ENCODE data around the gene KDR.

KDR gene

GRCh38 chr4:55079451-55080173 is 45.8 kb downstream of the KDR start:
- peak; percentile 91 for DNase-seq (ENCODE audit: low spot score)

GRCh38 chr4:55078987-55079386 is 46.4 kb downstream of the KDR start:
- peak; percentile 90 for DNase-seq (ENCODE audit: low spot score)

GRCh38 chr4:55077577-55077976 is 47.8 kb downstream of the KDR start:
- no peak for DNase-seq (ENCODE audit: low spot score)

GRCh38 chr4:55075823-55076716 is 49.3 kb downstream of the KDR start:
- DNase-seq (ENCODE audit: low spot score) = no peak

GRCh38 chr4:55075376-55075775 is 50.0 kb downstream of the KDR start:
- no peak for DNase-seq (ENCODE audit: low spot score)

- no peak for DNase-seq (ENCODE audit: low spot score)
Observed at GRCh38 chr4:55074386-55074785, 51.0 kb downstream of the KDR start.

GRCh38 chr4:55071951-55072350 is 53.4 kb downstream of the KDR start:
- DNase-seq (ENCODE audit: low spot score) = no peak

- DNase-seq (ENCODE audit: low spot score) = peak; percentile 99
Observed at GRCh38 chr4:55069248-55069647, 56.1 kb downstream of the KDR start.

GRCh38 chr4:55068522-55068921 is 56.9 kb downstream of the KDR start:
- no peak for DNase-seq (ENCODE audit: low spot score)

- DNase-seq (ENCODE audit: low spot score) = no peak
Observed at GRCh38 chr4:55066018-55066417, 59.4 kb downstream of the KDR start.

GRCh38 chr4:55055529-55055928 is 69.9 kb downstream of the KDR start:
- no peak for DNase-seq (ENCODE audit: low spot score)

- peak; percentile 84 for DNase-seq (ENCODE audit: low spot score)
Observed at GRCh38 chr4:55051532-55051931, 73.9 kb downstream of the KDR start.

GRCh38 chr4:55050418-55050950 is 74.9 kb downstream of the KDR start:
- no peak for DNase-seq (ENCODE audit: low spot score)

GRCh38 chr4:55038176-55038890 is 87.1 kb downstream of the KDR start:
- no peak for DNase-seq (ENCODE audit: low spot score)

- DNase-seq (ENCODE audit: low spot score) = no peak
Observed at GRCh38 chr4:55037728-55038127, 87.7 kb downstream of the KDR start.

GRCh38 chr4:55036405-55036804 is 89.0 kb downstream of the KDR start:
- no peak for DNase-seq (ENCODE audit: low spot score)

GRCh38 chr4:55035892-55036291 is 89.5 kb downstream of the KDR start:
- DNase-seq (ENCODE audit: low spot score) = no peak

- DNase-seq (ENCODE audit: low spot score) = peak; percentile 21
Observed at GRCh38 chr4:55033296-55033695, 92.1 kb downstream of the KDR start.

- DNase-seq (ENCODE audit: low spot score) = no peak
Observed at GRCh38 chr4:55032788-55033187, 92.6 kb downstream of the KDR start.

- no peak for DNase-seq (ENCODE audit: low spot score)
Observed at GRCh38 chr4:55032179-55032578, 93.2 kb downstream of the KDR start.

GRCh38 chr4:55031158-55031557 is 94.2 kb downstream of the KDR start:
- no peak for DNase-seq (ENCODE audit: low spot score)

- DNase-seq (ENCODE audit: low spot score) = peak; percentile 36
Observed at GRCh38 chr4:55030589-55030988, 94.8 kb downstream of the KDR start.
